SK-N-SH (cell line): ENCODE measurements around the gene LIMS2. TPM values are rescaled to one million over a fixed set of nuclear protein-coding genes. Genes with fewer than 3 reads are reported as not detected.
A peak's percentile ranks its signal among the peaks of the same experiment; 100 is the strongest.

Experiments used
- CTCF ChIA-PET: fragments of 300-600, 350-600 bp; formaldehyde crosslinking; extraction: SDS; loops from one replicate; lab custom pipeline; 2021; lab: Yijun Ruan, JAX
- POLR2A ChIA-PET: fragments of 350-600 bp; sonication (Branson Sonifier 250); formaldehyde crosslinking; extraction: SDS; loops from one replicate; lab custom pipeline; 2020; ENCODE audit warnings: antibody characterized with exemption, inconsistent platforms; lab: Yijun Ruan, JAX
- DNase-seq: peaks from one replicate; pipeline ENCODE4 v3.0.0; 2012
- H2AFZ ChIP-seq: fragments of 200-600 bp; sonication (generic); 2 replicates; pipeline ENCODE4 v1.8.1; 2016; ENCODE audit warnings: antibody characterized with exemption, mild to moderate bottlenecking, low read depth
- H3F3A ChIP-seq: fragments of 200-600 bp; sonication (generic); replicated peaks from 2 replicates; pipeline ENCODE3; 2016; ENCODE audit warnings: antibody characterized with exemption, mild to moderate bottlenecking; ENCODE audit not compliant: insufficient read depth
- H3K27ac ChIP-seq, 2 experiments: fragments of 200-500 bp in 1 of 2; fragments of 200-600 bp in 1 of 2; sonication (Bioruptor generic) in 1 of 2; sonication (generic), shearing (Covaris generic) in 1 of 2; 2 replicates each; pipeline versions ENCODE4 v1.5.1 to v1.6.1; 2014 to 2016; ENCODE audit warnings: low read depth in 2 of 2, inconsistent platforms in 1 of 2, low read length in 1 of 2, mild to moderate bottlenecking in 1 of 2, mixed read lengths in 1 of 2
- H3K27me3 ChIP-seq: fragments of 200-600 bp; sonication (generic), shearing (Covaris generic); 2 replicates; pipeline ENCODE4 v1.6.1; 2016; ENCODE audit warnings: mixed run types; ENCODE audit not compliant: insufficient read depth
- H3K36me3 ChIP-seq, 2 experiments: fragments of 200-500 bp in 1 of 2; fragments of 200-600 bp in 1 of 2; sonication (Bioruptor generic) in 1 of 2; sonication (generic) in 1 of 2; replicated peaks in 1 of 2; 2 replicates each; pipeline versions ENCODE3 to v1.5.1; 2014 to 2016; ENCODE audit warnings: low read length in 1 of 2, mild to moderate bottlenecking in 1 of 2; ENCODE audit not compliant: insufficient read depth in 2 of 2, control insufficient read depth in 1 of 2
- H3K4me1 ChIP-seq, 2 experiments: fragments of 200-500 bp in 1 of 2; fragments of 200-600 bp in 1 of 2; sonication (Bioruptor generic) in 1 of 2; sonication (generic), shearing (Covaris generic) in 1 of 2; 2 replicates each; pipeline versions ENCODE4 v1.5.1 to v1.6.1; 2014 to 2016; ENCODE audit warnings: low read depth in 1 of 2, low read length in 1 of 2, mixed run types in 1 of 2; ENCODE audit not compliant: insufficient read depth in 2 of 2, control insufficient read depth in 1 of 2
- H3K4me2 ChIP-seq: fragments of 200-600 bp; sonication (generic), shearing (Covaris generic); 2 replicates; pipeline ENCODE4 v1.6.1; 2017; ENCODE audit warnings: mixed run types
- H3K4me3 ChIP-seq, 2 experiments: fragments of 200-500 bp in 1 of 2; fragments of 200-600 bp in 1 of 2; sonication (Bioruptor generic) in 1 of 2; sonication (generic), shearing (Covaris generic) in 1 of 2; 2 replicates each; pipeline versions ENCODE4 v1.5.1 to v1.8.1; 2014 to 2016; ENCODE audit warnings: low read depth in 2 of 2, inconsistent platforms in 1 of 2, low read length in 1 of 2, mild to moderate bottlenecking in 1 of 2, mixed read lengths in 1 of 2, moderate library complexity in 1 of 2
- H3K79me2 ChIP-seq: fragments of 200-600 bp; sonication (generic); 2 replicates; pipeline ENCODE4 v1.8.1; 2017; ENCODE audit warnings: mild to moderate bottlenecking; ENCODE audit not compliant: insufficient read depth
- H3K9ac ChIP-seq: fragments of 200-600 bp; sonication (generic); 2 replicates; pipeline ENCODE4 v1.6.1; 2017; ENCODE audit warnings: mixed run types
- H3K9me2 ChIP-seq: fragments of 200-600 bp; sonication (generic); 2 replicates; pipeline ENCODE4 v1.6.1; 2017; ENCODE audit warnings: mixed run types
- H3K9me3 ChIP-seq: fragments of 200-600 bp; sonication (generic); 2 replicates; pipeline ENCODE4 v1.6.1; 2017; ENCODE audit warnings: mixed run types, mild to moderate bottlenecking, moderate library complexity
- H4K20me1 ChIP-seq: fragments of 200-600 bp; sonication (generic); 2 replicates; pipeline ENCODE4 v1.6.1; 2017; ENCODE audit warnings: mild to moderate bottlenecking, mixed run types; ENCODE audit not compliant: insufficient read depth
- CHD2 ChIP-seq: fragments of 150-350 bp; IDR thresholded peaks from 2 replicates; pipeline ENCODE4 v1.6.1; 2018; ENCODE audit warnings: low read length; ENCODE audit not compliant: partially characterized antibody
- ELF1 ChIP-seq: IDR thresholded peaks from 2 replicates; pipeline ENCODE4 v1.4.0; 2012
- EZH2phosphoT487 ChIP-seq: fragments of 200-600 bp; sonication (generic); IDR thresholded peaks from 2 replicates; pipeline ENCODE4 v1.6.1; 2017; ENCODE audit warnings: low read depth, mixed run types, mild to moderate bottlenecking, antibody characterized with exemption, moderate library complexity, borderline replicate concordance
- FOSL2 ChIP-seq: IDR thresholded peaks from 2 replicates; pipeline ENCODE4 v1.4.0; 2012; ENCODE audit warnings: low read depth, mild to moderate bottlenecking, moderate library complexity, borderline replicate concordance
- FOXJ3 ChIP-seq: sonication (generic); formaldehyde crosslinking; IDR thresholded peaks from 2 replicates; pipeline ENCODE4 v1.5.1; 2020; ENCODE audit warnings: mild to moderate bottlenecking, missing genetic modification reagents
- GATA2 ChIP-seq: sonication (generic); formaldehyde crosslinking; IDR thresholded peaks from 2 replicates; pipeline ENCODE4 v1.5.0; 2020; ENCODE audit warnings: mild to moderate bottlenecking, missing genetic modification reagents
- JUND ChIP-seq: IDR thresholded peaks from 2 replicates; pipeline ENCODE4 v1.4.0; 2012
- NRF1 ChIP-seq: IDR thresholded peaks from 2 replicates; pipeline ENCODE4 v1.6.1; 2012; ENCODE audit warnings: low read depth, mild to moderate bottlenecking, low read length
- RCOR1 ChIP-seq: fragments of 150-350 bp; IDR thresholded peaks from 2 replicates; pipeline ENCODE4 v1.6.1; 2017; ENCODE audit warnings: antibody characterized with exemption, low read length
- RXRA ChIP-seq: IDR thresholded peaks from 2 replicates; pipeline ENCODE4 v1.4.0; 2012; ENCODE audit warnings: low read depth, mild to moderate bottlenecking, borderline replicate concordance
- SIN3A ChIP-seq: IDR thresholded peaks from 2 replicates; pipeline ENCODE4 v1.6.1; 2012; ENCODE audit warnings: low read depth, mild to moderate bottlenecking, low read length, moderate library complexity, borderline replicate concordance
- TAF1 ChIP-seq: IDR thresholded peaks from 2 replicates; pipeline ENCODE4 v1.6.1; 2012; ENCODE audit warnings: low read depth, mild to moderate bottlenecking, low read length, moderate library complexity, borderline replicate concordance
- TCF12 ChIP-seq: IDR thresholded peaks from 2 replicates; pipeline ENCODE4 v1.4.0; 2012
- TEAD4 ChIP-seq: IDR thresholded peaks from 2 replicates; pipeline ENCODE4 v1.4.0; 2012; ENCODE audit warnings: mild to moderate bottlenecking, borderline replicate concordance; ENCODE audit not compliant: insufficient read depth
- YY1 ChIP-seq: IDR thresholded peaks from 2 replicates; pipeline ENCODE4 v1.4.0; 2012; ENCODE audit warnings: low read depth, mild to moderate bottlenecking
- WGBS: methylation state at CpG from one replicate; pipeline ENCODE4 v1.1.6; 2017; ENCODE audit warnings: low lambda C conversion rate; 5-methylcytosine and 5-hydroxymethylcytosine counted together
- polyA plus RNA-seq, 3 experiments: library from polyadenylated mRNA; depleted of rRNA; stranded (reverse); fragments of >200 nt; gene quantifications; 2 replicates each; pipeline ENCODE4 v1.2.3, GENCODE V29; 2012
- TF ChIP-seq, protein P1 (sequence below): IDR thresholded peaks from 2 replicates; pipeline ENCODE4; 2012
- TF ChIP-seq, protein P2 (sequence below): IDR thresholded peaks from 2 replicates; pipeline ENCODE4 v1.4.0; 2012; ENCODE audit warnings: low read depth, borderline replicate concordance
- TF ChIP-seq, protein P3 (sequence below): IDR thresholded peaks from 2 replicates; pipeline ENCODE4 v1.4.0; 2012; ENCODE audit warnings: low read depth
- TF ChIP-seq, protein P4 (sequence below): IDR thresholded peaks from 2 replicates; pipeline ENCODE4 v1.6.1; 2012; ENCODE audit warnings: mild to moderate bottlenecking, low read depth, low read length, moderate library complexity
- TF ChIP-seq, protein P5 (sequence below): fragments of 150-350 bp; IDR thresholded peaks from 2 replicates; pipeline ENCODE4 v1.6.1; 2016; ENCODE audit warnings: mild to moderate bottlenecking, low read depth, low read length

The LIMS2 gene
- polyA plus RNA-seq, 1 of the 3 experiments (the other 2 are of a cell fraction), result 2.7 TPM

DNA sequence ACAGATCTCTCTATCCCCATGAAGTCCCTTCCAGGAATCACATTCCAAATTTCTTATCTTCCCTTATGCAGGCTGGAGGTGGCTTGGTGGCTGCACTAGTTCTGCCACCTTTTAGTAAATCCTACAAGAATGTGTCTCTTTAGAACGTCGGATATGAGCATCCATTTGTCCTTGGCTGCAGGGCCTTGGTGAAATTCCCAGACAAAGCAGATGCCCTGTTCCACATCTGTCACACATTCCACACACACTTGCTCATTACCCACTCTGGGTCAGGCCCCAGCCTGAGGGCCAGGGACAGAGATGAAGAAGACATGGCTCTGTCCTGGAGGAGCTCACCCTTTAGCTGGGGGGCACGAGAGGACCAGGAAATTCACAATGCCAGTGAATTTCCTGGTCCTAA, 60.6 kb downstream of the LIMS2 start:
- TF ChIP-seq YY1 (no peak), ELF1 (no peak), TEAD4 (no peak), RCOR1 (no peak), CHD2 (no peak), TCF12 (0 out of 2 replicates have a peak, but pooled peaks have one; percentile 8)
- TF ChIP-seq, protein P1, sequence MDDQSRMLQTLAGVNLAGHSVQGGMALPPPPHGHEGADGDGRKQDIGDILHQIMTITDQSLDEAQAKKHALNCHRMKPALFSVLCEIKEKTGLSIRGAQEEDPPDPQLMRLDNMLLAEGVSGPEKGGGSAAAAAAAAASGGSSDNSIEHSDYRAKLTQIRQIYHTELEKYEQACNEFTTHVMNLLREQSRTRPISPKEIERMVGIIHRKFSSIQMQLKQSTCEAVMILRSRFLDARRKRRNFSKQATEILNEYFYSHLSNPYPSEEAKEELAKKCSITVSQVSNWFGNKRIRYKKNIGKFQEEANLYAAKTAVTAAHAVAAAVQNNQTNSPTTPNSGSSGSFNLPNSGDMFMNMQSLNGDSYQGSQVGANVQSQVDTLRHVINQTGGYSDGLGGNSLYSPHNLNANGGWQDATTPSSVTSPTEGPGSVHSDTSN, result no peak
- TF ChIP-seq, protein P2, sequence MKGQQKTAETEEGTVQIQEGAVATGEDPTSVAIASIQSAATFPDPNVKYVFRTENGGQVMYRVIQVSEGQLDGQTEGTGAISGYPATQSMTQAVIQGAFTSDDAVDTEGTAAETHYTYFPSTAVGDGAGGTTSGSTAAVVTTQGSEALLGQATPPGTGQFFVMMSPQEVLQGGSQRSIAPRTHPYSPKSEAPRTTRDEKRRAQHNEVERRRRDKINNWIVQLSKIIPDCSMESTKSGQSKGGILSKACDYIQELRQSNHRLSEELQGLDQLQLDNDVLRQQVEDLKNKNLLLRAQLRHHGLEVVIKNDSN, result no peak
- H3K9ac ChIP-seq, result no peak overlapping the region
- WGBS, result 11% methylated on average over 3 of the region's 3 CpGs
- no peak overlapping the region for H3K4me3 ChIP-seq
- H3K36me3 ChIP-seq, result no peaks in the 10 kb centered on the region
- CTCF ChIA-PET, result no interaction called here
- H2AFZ ChIP-seq, result no peak overlapping the region
- no peaks in the 10 kb centered on the region; the same call in 1 of the 2 replicates for H3K9me3 ChIP-seq
- no peak overlapping the region for H3K4me2 ChIP-seq
- H3K27ac ChIP-seq, result no peak overlapping the region
- no peaks in the 10 kb centered on the region for H3K9me2 ChIP-seq
- H4K20me1 ChIP-seq, result no peaks in the 10 kb centered on the region
- H3F3A ChIP-seq, result no peaks in the 10 kb centered on the region
- peak; percentile 6 for DNase-seq
- no peaks in the 10 kb centered on the region for H3K79me2 ChIP-seq
- POLR2A ChIA-PET, result no interaction called here
- no peaks in the 10 kb centered on the region; a peak in 1 of 4 replicates for H3K4me1 ChIP-seq
- H3K27me3 ChIP-seq, result no peaks in the 10 kb centered on the region

DNA sequence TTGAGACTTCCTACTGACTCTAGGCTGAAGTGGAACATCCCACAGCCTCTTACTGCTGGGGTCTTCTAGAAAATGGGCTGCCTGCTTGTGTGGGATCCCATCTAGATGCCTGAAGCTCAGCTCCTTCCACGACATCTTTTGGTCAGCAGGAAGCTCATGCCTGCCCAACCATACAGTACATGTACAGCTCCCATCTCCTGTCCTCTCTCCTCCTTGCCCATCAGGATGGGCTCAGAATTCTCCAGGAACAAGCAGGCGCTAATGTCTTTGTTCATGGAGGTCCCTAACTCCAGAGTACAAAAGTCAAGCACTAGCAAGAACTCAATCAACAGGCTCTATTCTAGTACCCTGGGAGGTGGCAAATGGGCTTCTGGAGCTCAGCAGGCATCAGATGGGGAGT, 61.1 kb downstream of the LIMS2 start:
- Histone ChIP-seq H3K9me3 (no peaks in the 10 kb centered on the region; the same call in 1 of the 2 replicates), H4K20me1 (no peaks in the 10 kb centered on the region), H3K4me3 (no peak overlapping the region), H3K4me1 (no peaks in the 10 kb centered on the region; a peak in 1 of 4 replicates), H3F3A (no peaks in the 10 kb centered on the region), H3K36me3 (no peaks in the 10 kb centered on the region), H3K4me2 (no peak overlapping the region), H3K79me2 (no peaks in the 10 kb centered on the region), H2AFZ (no peak overlapping the region), H3K27ac (no peak overlapping the region), H3K27me3 (no peaks in the 10 kb centered on the region), H3K9ac (no peak overlapping the region), H3K9me2 (no peaks in the 10 kb centered on the region)
- ChIA-PET POLR2A (no interaction called here), CTCF (interaction anchor here (1.0 kb wide), 1 partner anchor 36 kb away, joined by 3 read pairs; no protein-coding TSS in a partner anchor)
- 35% methylated on average over 2 of the region's 2 CpGs for WGBS
- DNase-seq, result peak; percentile 2
- no peak for TF ChIP-seq FOXJ3 (CRISPR knock-in tag)
- TF ChIP-seq, protein P3, sequence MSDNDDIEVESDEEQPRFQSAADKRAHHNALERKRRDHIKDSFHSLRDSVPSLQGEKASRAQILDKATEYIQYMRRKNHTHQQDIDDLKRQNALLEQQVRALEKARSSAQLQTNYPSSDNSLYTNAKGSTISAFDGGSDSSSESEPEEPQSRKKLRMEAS, result no peak
- TF ChIP-seq, protein P4, sequence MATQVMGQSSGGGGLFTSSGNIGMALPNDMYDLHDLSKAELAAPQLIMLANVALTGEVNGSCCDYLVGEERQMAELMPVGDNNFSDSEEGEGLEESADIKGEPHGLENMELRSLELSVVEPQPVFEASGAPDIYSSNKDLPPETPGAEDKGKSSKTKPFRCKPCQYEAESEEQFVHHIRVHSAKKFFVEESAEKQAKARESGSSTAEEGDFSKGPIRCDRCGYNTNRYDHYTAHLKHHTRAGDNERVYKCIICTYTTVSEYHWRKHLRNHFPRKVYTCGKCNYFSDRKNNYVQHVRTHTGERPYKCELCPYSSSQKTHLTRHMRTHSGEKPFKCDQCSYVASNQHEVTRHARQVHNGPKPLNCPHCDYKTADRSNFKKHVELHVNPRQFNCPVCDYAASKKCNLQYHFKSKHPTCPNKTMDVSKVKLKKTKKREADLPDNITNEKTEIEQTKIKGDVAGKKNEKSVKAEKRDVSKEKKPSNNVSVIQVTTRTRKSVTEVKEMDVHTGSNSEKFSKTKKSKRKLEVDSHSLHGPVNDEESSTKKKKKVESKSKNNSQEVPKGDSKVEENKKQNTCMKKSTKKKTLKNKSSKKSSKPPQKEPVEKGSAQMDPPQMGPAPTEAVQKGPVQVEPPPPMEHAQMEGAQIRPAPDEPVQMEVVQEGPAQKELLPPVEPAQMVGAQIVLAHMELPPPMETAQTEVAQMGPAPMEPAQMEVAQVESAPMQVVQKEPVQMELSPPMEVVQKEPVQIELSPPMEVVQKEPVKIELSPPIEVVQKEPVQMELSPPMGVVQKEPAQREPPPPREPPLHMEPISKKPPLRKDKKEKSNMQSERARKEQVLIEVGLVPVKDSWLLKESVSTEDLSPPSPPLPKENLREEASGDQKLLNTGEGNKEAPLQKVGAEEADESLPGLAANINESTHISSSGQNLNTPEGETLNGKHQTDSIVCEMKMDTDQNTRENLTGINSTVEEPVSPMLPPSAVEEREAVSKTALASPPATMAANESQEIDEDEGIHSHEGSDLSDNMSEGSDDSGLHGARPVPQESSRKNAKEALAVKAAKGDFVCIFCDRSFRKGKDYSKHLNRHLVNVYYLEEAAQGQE, result no peak
- no peak for TF ChIP-seq SIN3A
- TF ChIP-seq EZH2phosphoT487, result no peak
- TF ChIP-seq, protein P5, sequence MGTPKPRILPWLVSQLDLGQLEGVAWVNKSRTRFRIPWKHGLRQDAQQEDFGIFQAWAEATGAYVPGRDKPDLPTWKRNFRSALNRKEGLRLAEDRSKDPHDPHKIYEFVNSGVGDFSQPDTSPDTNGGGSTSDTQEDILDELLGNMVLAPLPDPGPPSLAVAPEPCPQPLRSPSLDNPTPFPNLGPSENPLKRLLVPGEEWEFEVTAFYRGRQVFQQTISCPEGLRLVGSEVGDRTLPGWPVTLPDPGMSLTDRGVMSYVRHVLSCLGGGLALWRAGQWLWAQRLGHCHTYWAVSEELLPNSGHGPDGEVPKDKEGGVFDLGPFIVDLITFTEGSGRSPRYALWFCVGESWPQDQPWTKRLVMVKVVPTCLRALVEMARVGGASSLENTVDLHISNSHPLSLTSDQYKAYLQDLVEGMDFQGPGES, result no peak
- TF ChIP-seq TAF1, result no peak
- TF ChIP-seq GATA2 (CRISPR knock-in tag), result no peak
- no peak for TF ChIP-seq YY1
- no peak for TF ChIP-seq RCOR1
- no peak for TF ChIP-seq FOSL2
- no peak for TF ChIP-seq TCF12
- TF ChIP-seq JUND, result no peak
- no peak for TF ChIP-seq CHD2
- TF ChIP-seq RXRA, result no peak
- no peak for TF ChIP-seq ELF1
- no peak for TF ChIP-seq NRF1
